ENCODE measurements around the gene CR1.
"Not testable (repeated sequence)": the region's sequence is repeated elsewhere in the genome, so short reads cannot be mapped to it uniquely, and the experiment has no call there.

- not testable (repeated sequence) for TF ChIP-seq POLR2A, EP300 (IDR thresholded peaks at IDR 0.05)
- TF ChIP-seq, protein P1, sequence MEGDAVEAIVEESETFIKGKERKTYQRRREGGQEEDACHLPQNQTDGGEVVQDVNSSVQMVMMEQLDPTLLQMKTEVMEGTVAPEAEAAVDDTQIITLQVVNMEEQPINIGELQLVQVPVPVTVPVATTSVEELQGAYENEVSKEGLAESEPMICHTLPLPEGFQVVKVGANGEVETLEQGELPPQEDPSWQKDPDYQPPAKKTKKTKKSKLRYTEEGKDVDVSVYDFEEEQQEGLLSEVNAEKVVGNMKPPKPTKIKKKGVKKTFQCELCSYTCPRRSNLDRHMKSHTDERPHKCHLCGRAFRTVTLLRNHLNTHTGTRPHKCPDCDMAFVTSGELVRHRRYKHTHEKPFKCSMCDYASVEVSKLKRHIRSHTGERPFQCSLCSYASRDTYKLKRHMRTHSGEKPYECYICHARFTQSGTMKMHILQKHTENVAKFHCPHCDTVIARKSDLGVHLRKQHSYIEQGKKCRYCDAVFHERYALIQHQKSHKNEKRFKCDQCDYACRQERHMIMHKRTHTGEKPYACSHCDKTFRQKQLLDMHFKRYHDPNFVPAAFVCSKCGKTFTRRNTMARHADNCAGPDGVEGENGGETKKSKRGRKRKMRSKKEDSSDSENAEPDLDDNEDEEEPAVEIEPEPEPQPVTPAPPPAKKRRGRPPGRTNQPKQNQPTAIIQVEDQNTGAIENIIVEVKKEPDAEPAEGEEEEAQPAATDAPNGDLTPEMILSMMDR (IDR thresholded peaks at IDR 0.05): not testable (repeated sequence)
These were observed 184.8 kb downstream of the CR1 start for GRCh38 chr1:207680590-207681388.

Data from ovary (tissue), 3 donors.